SH-SY5Y (cell line): Measurements from ENCODE around the gene TMEM51.

Experiments used
- GATA2 ChIP-seq: IDR thresholded peaks from 2 replicates; pipeline ENCODE4 v1.6.1; 2011; ENCODE audit warnings: mild to moderate bottlenecking, low read depth, low read length
- GATA3 ChIP-seq: IDR thresholded peaks from 2 replicates; pipeline ENCODE4 v1.6.1; 2011; ENCODE audit warnings: low read depth, mild to moderate bottlenecking, low read length, moderate library complexity

DNA sequence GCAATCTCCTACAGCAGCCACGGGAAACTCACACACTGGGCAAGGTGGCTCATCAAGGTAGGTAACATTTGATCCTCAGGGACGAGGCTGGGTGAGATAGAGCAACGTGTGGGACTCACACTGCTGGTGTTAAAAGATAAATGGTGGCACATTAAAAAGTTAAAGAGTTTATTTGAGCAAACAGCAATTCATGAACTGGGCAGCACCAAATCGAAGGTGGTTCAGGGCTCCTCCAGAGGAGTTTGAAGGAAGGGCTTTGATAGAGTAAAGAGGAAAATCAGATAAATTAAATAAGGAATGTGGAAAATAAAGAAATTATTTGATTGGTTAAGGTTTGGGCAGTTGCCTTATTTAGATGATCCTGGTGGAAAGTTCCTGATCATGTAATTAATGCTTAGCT, 23.6 kb upstream of the TMEM51 start:
- TF ChIP-seq GATA3: no peak
- TF ChIP-seq GATA2: no peak
